Tibial artery (tissue), 4 donors: ENCODE results near the gene EHD1.

Experiments
- DNase-seq, 2 donors: peaks; one replicate each; pipeline ENCODE4 v3.0.0-alpha.2; 2019
- H3K27ac ChIP-seq, 2 donors: fragments of 200-600 bp; sonication (generic) in 1 of 2; 1 replicate in 1 of 2; 2 replicates in 1 of 2; pipeline ENCODE4 v1.5.1; 2018 to 2019; ENCODE audit warnings: mild to moderate bottlenecking in 1 of 2
- H3K27me3 ChIP-seq, 2 donors: fragments of 200-600 bp; sonication (generic) in 1 of 2; one replicate each; pipeline versions ENCODE4 v1.5.1 to v1.6.0; 2016 to 2019
- H3K36me3 ChIP-seq, 3 donors: fragments of 200-600 bp; sonication (generic) in 2 of 3; one replicate each; pipeline ENCODE4 v1.5.1; 2016 to 2019; ENCODE audit warnings: mild to moderate bottlenecking in 2 of 3
- H3K4me1 ChIP-seq, 4 donors: fragments of 200-600 bp; sonication (generic) in 2 of 4; 1 replicate in 3 of 4; 2 replicates in 1 of 4; pipeline ENCODE4 v1.5.1; 2016 to 2019
- H3K4me3 ChIP-seq, 2 donors: fragments of 200-600 bp; sonication (generic) in 1 of 2; 1 replicate in 1 of 2; 2 replicates in 1 of 2; pipeline ENCODE4 v1.5.1; 2018 to 2019; ENCODE audit warnings: mild to moderate bottlenecking in 2 of 2
- H3K9me3 ChIP-seq, 3 donors: fragments of 200-600 bp; sonication (generic) in 1 of 3; one replicate each; pipeline ENCODE4 v1.5.1; 2016 to 2019
- intact Hi-C: fragments of 100-400 bp; cut with DNase I; formaldehyde crosslinking; loops from one replicate; pipeline ENCODE4 v1.15.0; 2023; ENCODE audit warnings: low total_unique reads
- TF ChIP-seq, protein P1 (sequence below), 2 experiments: fragments of 200-600 bp in 1 of 2; fragments of 450-650 bp in 1 of 2; IDR thresholded peaks; one replicate each; pipeline ENCODE4 v1.5.1; 2017 to 2019; ENCODE audit warnings: antibody characterized with exemption in 2 of 2, mild to moderate bottlenecking in 1 of 2, moderate library complexity in 1 of 2

Gene EHD1

DNA sequence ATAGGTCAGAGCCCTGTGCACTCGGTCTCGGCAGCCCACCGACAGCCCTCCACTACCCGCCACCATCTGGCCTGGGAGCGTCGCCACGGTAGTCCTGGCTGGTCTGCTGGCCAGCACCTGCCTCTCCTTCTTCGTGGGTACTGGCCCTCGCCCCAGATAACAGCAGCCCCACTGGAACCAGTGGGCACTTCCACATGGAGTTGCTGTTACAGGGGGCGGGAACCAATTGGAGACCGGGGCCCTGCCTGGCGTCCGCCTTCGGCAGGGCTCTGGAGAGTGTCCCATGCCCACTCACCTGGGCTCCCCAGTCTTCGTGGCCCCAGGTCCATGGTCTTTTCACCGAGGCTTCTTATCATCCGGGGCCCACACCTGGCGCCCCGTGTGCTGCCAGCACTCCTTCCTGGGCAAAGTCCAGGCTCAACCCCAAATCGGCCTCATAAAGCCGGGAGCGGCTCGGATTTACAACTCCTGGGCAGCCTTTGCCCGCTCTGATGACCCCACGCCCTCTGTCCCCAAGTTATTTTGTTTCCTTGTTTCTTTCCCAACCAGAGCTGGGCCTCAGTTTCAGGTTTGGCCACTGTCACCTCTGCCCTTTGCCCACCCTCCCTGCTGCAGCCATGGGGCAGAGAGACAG, 12.9 kb upstream of the EHD1 start:
- TF ChIP-seq, protein P1, sequence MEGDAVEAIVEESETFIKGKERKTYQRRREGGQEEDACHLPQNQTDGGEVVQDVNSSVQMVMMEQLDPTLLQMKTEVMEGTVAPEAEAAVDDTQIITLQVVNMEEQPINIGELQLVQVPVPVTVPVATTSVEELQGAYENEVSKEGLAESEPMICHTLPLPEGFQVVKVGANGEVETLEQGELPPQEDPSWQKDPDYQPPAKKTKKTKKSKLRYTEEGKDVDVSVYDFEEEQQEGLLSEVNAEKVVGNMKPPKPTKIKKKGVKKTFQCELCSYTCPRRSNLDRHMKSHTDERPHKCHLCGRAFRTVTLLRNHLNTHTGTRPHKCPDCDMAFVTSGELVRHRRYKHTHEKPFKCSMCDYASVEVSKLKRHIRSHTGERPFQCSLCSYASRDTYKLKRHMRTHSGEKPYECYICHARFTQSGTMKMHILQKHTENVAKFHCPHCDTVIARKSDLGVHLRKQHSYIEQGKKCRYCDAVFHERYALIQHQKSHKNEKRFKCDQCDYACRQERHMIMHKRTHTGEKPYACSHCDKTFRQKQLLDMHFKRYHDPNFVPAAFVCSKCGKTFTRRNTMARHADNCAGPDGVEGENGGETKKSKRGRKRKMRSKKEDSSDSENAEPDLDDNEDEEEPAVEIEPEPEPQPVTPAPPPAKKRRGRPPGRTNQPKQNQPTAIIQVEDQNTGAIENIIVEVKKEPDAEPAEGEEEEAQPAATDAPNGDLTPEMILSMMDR (IDR thresholded peaks at IDR 0.05): no peak
- Histone ChIP-seq H3K27ac (no peak overlapping the region), H3K9me3 (no peaks in the 10 kb centered on the region), H3K4me1 (peaks cover 0 to 18% (median 8%) of the 10 kb centered on the region in 4 donors), H3K27me3 (no peaks in the 10 kb centered on the region), H3K4me3 (no peak overlapping the region), H3K36me3 (peaks cover 0 to 19% (median 13%) of the 10 kb centered on the region in 3 donors)
- no peak for DNase-seq
- intact Hi-C loops: loop anchor here (5.0 kb wide), 1 partner anchor 104 kb away; no protein-coding TSS in a partner anchor

DNA sequence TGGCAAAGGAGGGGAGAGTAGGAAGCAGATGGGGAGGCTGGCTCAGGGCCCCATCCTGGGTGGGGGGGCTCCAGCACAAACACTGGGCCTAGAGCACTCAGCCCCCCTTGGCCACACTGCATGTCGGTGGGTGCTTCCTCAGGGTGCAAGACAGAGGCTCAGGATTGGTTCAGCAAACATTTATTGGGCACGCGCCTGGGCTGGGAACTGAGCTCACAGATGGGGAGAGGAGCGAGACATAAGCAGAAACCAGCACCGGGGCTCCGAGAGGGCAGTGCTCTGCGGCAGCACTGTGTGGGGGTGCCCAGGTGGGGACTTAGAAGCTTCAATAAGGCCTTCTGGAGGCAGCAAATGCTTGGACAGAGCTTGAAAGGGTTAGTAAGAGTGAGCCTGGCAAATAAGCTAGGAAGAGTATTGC, 12.1 kb upstream of the EHD1 start:
- intact Hi-C loops: loop anchor here (5.0 kb wide), 1 partner anchor 103 kb away; no protein-coding TSS in a partner anchor
- H3K4me3 ChIP-seq: no peak overlapping the region

DNA sequence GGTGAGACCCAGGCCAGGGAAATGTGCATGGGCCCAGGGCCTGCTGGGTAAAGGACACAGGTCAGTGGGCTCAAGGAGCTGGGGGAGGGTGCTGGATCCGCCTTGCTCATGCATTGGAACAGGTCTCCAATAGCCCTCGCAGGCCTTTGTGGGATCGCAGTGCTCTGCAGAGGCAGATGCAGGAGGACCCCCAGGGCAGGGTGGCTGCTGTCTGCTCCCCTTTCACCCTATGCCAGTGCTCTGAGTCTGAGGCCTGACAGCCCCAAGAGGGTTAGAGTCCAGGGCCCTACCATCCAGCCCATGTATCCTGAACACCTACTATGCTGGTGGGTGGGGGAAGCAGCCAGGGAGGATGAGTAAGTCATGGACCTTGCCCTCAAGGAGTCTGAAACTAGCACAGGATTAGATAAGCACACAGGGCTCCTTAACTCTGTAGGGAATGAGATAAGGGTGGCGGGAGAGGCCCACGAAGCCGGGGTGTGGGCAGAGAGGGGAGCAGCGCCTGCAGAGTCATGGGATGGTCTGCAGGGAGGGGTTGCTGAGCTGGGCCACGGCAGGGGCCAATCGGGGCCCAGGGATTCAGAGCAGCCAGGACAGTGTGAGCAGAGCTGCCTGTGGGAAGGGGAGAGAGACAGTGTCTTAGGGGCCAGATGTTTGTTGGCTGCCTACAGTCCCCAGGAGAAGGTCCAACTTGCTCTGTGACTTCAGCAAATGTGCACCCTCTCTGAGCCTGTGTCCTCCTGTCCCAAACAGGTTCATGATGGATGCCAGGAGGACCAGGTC, 10.5 kb upstream of the EHD1 start:
- TF ChIP-seq, protein P1 (IDR thresholded peaks at IDR 0.05): no peak
- H3K9me3 ChIP-seq: no peaks in the 10 kb centered on the region
- intact Hi-C loops: loop anchor here (2.0 kb wide), 1 partner anchor 40 kb away; no protein-coding TSS in a partner anchor
- H3K27ac ChIP-seq: no peak overlapping the region
- no peak for DNase-seq
- no peaks in the 10 kb centered on the region for H3K36me3 ChIP-seq
- peaks cover 0 to 21% (median 8%) of the 10 kb centered on the region in 4 donors for H3K4me1 ChIP-seq
- no peaks in the 10 kb centered on the region for H3K27me3 ChIP-seq
- no peak overlapping the region for H3K4me3 ChIP-seq

More for the DNA sequence above, 12.1 kb upstream of the EHD1 start:
- no peak for DNase-seq
- Histone ChIP-seq H3K27me3 (no peaks in the 10 kb centered on the region), H3K36me3 (peaks cover 0 to 11% (median 10%) of the 10 kb centered on the region in 3 donors), H3K27ac (no peak overlapping the region), H3K4me1 (peaks cover 0 to 18% (median 8%) of the 10 kb centered on the region in 4 donors), H3K9me3 (no peaks in the 10 kb centered on the region)
- TF ChIP-seq, protein P1 (IDR thresholded peaks at IDR 0.05): no peak

DNA sequence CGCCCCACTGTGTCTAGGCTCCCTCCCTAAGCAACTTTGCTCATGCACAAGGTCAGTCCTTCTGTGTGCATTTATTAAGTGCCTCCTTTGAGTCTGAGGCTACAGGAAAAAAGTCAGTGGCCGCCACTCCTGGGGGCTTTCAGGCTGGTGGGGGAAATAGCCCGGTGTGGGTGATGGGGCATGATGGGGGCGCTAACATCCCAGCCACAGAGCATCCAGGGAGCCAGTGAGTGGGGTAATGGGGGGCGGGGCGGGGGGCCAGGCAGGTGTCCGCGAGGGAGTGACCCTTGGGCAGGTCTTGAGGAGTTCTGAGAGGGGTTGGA, 9.9 kb upstream of the EHD1 start:
- H3K27me3 ChIP-seq: no peaks in the 10 kb centered on the region

DNA sequence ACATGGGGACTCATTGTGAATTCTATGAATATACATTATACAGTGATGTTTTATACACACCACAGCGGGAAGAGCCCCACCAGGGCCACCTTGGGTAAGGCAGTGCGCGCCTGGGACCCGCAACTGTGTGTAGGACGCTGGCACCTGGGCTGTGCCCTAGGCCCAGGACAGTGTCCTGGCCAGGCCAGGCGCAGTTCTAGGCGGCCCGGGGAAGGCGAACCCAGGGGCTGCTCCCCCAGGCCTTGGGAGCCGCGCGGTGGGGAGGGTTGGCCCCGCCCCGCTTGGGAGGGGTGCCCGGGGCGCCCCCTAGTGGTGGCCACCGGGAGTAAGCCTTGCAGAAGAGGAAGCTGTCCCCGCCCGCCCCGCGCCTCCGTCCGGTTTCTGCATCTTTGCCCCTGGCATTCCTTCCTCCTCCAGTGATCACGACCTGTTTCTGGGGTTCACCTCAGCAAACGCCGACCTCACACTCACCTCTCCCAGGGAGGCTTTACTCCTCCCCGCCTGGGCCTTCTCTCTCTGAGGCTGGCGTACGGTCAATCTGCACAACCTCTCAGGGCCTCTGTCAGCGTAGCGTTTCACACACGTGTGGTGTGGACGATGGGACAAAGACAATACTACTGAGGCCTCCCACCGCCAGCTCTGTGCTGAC, 9.5 kb upstream of the EHD1 start:
- Histone ChIP-seq H3K4me1 (peaks cover 0 to 31% (median 12%) of the 10 kb centered on the region in 4 donors), H3K27ac (peak overlapping the region; percentile 57 to 66), H3K4me3 (peak overlapping the region; percentile 12 to 31), H3K9me3 (no peaks in the 10 kb centered on the region), H3K27me3 (no peaks in the 10 kb centered on the region), H3K36me3 (no peaks in the 10 kb centered on the region)
- TF ChIP-seq, protein P1 (IDR thresholded peaks at IDR 0.05): peak; percentile 95 to 99
- DNase-seq: peak; percentile 59 to 87
- intact Hi-C loops: loop anchor here (2.0 kb wide), 1 partner anchor 39 kb away; no protein-coding TSS in a partner anchor

More for the DNA sequence above, 9.9 kb upstream of the EHD1 start:
- intact Hi-C loops: loop anchor here (2.0 kb wide), 1 partner anchor 40 kb away; no protein-coding TSS in a partner anchor
- H3K9me3 ChIP-seq: no peaks in the 10 kb centered on the region
- DNase-seq: no peak
- H3K36me3 ChIP-seq: no peaks in the 10 kb centered on the region
- TF ChIP-seq, protein P1 (IDR thresholded peaks at IDR 0.05): no peak
- peaks cover 0 to 26% (median 8%) of the 10 kb centered on the region in 4 donors for H3K4me1 ChIP-seq
- H3K27ac ChIP-seq: peak overlapping the region in 1 of 2 donors; percentile 66
- peak overlapping the region; percentile 12 to 31 for H3K4me3 ChIP-seq
